ENCODE measurements around the gene KLHDC8A. TPM values are rescaled to one million over a fixed set of nuclear protein-coding genes. Genes with fewer than 3 reads are reported as not detected.

KLHDC8A gene
- total RNA-seq, 4 donors from 2014 or later: not detected

DNA sequence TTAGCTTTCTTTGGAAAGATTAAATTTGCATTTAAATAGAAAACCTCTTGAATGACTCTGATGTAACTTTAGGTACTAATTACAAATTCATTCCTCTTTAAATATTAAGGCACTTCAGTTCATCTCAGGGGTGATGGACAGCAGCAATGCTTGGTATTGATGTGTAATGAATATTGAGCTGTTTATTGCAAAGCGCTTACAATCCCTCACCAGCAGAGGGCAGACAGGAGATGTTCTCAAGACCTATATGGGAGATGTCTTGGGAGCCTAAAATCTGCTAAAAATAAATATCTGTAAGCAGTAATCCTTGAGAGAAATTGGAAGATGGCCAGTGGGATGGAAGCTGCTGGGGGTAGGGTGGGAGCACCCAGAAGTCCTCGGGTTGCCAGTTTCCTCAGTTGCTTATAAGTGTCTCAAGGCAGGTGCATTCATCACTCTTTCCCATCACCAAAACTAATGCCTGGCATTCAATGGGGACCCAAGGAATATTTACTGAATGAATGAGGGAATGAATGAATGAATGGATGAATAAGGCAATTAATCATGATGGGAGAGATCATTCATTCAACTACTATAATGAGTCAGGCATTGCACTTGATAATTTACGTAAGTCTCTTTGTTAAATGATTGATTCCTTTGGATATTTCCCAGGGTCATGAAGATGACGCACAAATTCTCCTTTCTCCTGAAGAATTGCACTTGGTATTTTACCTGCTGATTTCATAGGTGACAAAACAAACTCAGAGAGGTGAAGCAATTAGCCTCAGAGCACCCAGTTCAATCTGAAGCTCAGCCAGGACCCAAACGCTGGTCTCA, 2.3 kb downstream of the KLHDC8A start:
- TF ChIP-seq CTCF (IDR thresholded peaks at IDR 0.05; ENCODE audit: low read depth): no peak

GRCh38 chr1:205353612-205354011, 3.1 kb downstream of the KLHDC8A start:
- no peak for TF ChIP-seq CTCF (IDR thresholded peaks at IDR 0.05; ENCODE audit: low read depth)

- no peak for TF ChIP-seq CTCF (IDR thresholded peaks at IDR 0.05; ENCODE audit: low read depth)
Observed at GRCh38 chr1:205353191-205353590, 3.5 kb downstream of the KLHDC8A start.

- no peak for TF ChIP-seq CTCF (IDR thresholded peaks at IDR 0.05; ENCODE audit: low read depth)
Observed at GRCh38 chr1:205351984-205352713, 4.6 kb downstream of the KLHDC8A start.

DNA sequence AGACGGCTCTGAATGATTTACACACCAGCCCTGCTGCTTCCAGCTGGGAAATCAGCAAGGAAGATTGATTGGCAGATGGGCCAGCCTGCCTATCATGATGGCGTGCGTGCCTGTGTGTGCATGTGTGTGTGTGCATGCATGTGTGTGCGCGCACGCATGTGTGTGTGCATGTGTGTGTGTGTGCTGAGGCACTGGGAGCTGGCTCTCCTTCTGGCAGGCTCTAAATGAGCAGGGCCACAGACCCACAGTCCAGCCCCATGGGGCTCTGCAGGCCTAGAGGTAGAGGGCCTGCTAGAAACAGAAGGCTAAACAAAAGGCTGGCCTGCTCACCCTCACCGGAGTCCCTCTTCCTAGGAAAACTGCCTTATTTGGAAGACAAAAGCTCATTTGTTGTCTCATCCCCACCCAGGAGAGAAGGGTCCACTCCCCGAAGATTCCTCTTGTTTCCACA, 6.0 kb downstream of the KLHDC8A start:
- TF ChIP-seq CTCF (IDR thresholded peaks at IDR 0.05; ENCODE audit: low read depth): no peak

- TF ChIP-seq CTCF (IDR thresholded peaks at IDR 0.05; ENCODE audit: low read depth): no peak
Observed at GRCh38 chr1:205350124-205350523, 6.6 kb downstream of the KLHDC8A start.

Data from subcutaneous adipose tissue (tissue), 4 donors.